Heart right ventricle (tissue), 16 donors: Measurements from ENCODE around the gene PC. TPM values are rescaled to one million over a fixed set of nuclear protein-coding genes. Genes with fewer than 3 reads are reported as not detected.

Source experiments
- ATAC-seq, 8 donors: fragments of 200-7000 bp; cut with Tn5 transposase; one replicate each; pipeline ENCODE4 v1.9.1; 2020; ENCODE audit warnings: mild to moderate bottlenecking in 8 of 8, moderate library complexity in 8 of 8, moderate number of reproducible peaks in 1 of 8
- DNase-seq, 2 donors: peaks; one replicate each; pipeline ENCODE4 v3.0.0-alpha.2; 2020
- H3K27ac ChIP-seq, 10 donors: fragments of 200-600 bp; sonication (generic) in 2 of 10; one replicate each; pipeline versions ENCODE4 v1.5.0 to v1.8.0; 2020 to 2022; ENCODE audit warnings: mild to moderate bottlenecking in 3 of 10
- H3K27me3 ChIP-seq, 7 donors: fragments of 200-600 bp; one replicate each; pipeline ENCODE4 v1.8.0; 2021 to 2022; ENCODE audit warnings: mild to moderate bottlenecking in 2 of 7
- H3K36me3 ChIP-seq, 9 donors: fragments of 200-600 bp; sonication (generic) in 1 of 9; one replicate each; pipeline versions ENCODE4 v1.5.0 to v1.8.0; 2020 to 2022; ENCODE audit warnings: mild to moderate bottlenecking in 2 of 9
- H3K4me1 ChIP-seq, 9 donors: fragments of 200-600 bp; sonication (generic) in 1 of 9; one replicate each; pipeline versions ENCODE4 v1.5.0 to v1.8.0; 2020 to 2022; ENCODE audit warnings: mild to moderate bottlenecking in 4 of 9
- H3K4me3 ChIP-seq, 10 donors: fragments of 200-600 bp; sonication (generic) in 2 of 10; one replicate each; pipeline versions ENCODE4 v1.5.0 to v1.8.0; 2020 to 2022; ENCODE audit warnings: mild to moderate bottlenecking in 7 of 10, moderate library complexity in 2 of 10
- H3K9me3 ChIP-seq, 11 donors: fragments of 200-600 bp in 10 of 11; sonication (generic) in 2 of 11; one replicate each; pipeline versions ENCODE4 v1.5.0 to v1.8.0; 2013 to 2022; ENCODE audit warnings: mild to moderate bottlenecking in 2 of 11, control low read depth in 1 of 11, moderate library complexity in 1 of 11
- CTCF ChIP-seq, 9 donors: fragments of 200-600 bp; sonication (generic) in 2 of 9; IDR thresholded peaks; one replicate each; pipeline versions ENCODE4 v1.5.0 to v1.8.0; 2021 to 2022; ENCODE audit warnings: antibody characterized with exemption in 9 of 9, mild to moderate bottlenecking in 5 of 9, moderate library complexity in 1 of 9
- WGBS, 2 donors: extraction: QIAGEN DNeasy Blood & Tissue Kit; methylation state at CpG; one replicate each; pipeline ENCODE4 v1.1.7; 2013; ENCODE audit warnings: inconsistent platforms in 1 of 2; 5-methylcytosine and 5-hydroxymethylcytosine counted together
- intact Hi-C, 10 donors: fragments of 100-400 bp; cut with DNase I; formaldehyde crosslinking; loops; one replicate each; pipeline versions ENCODE4 v1.11.1 to v1.14.2; 2022
- polyA plus RNA-seq, 2 donors: library from polyadenylated mRNA; stranded (reverse); fragments of 200-250 nt; gene quantifications; one replicate each; pipeline ENCODE4 v1.2.3, GENCODE V29; 2013
- total RNA-seq, 10 donors: library from RNA; stranded (reverse); fragmentation: NEBNext Ultra II Directional in 3 of 10; extraction: Animal tissue kit (Norgen Biotek cat#: 25700) in 3 of 10; gene quantifications; one replicate each; pipeline versions ENCODE4 v1.2.1 to v1.2.4, GENCODE V29; 2021 to 2023
- donor health status: Arrhythmogenic right ventricular cardiomyopathy.
- donor health status: ischemic (EF 13 %, LVEDD 7.1; RV severe dilation, severe dysfunction).
- donor health status: healthy with polysubstance abuse.
- donor health status: DM: no; HTN: yes; CAD: no.
- donor health status: DM: no; HTN: no; CAD: no.
- donor health status: ischemic (EF 25% LVEDD 6.9; RV normal size, moderate dysfunction).
- donor health status: ischemic (EF 25% LVEDD 5.7; RV mildly dilated, moderate dysfunction).
- donor health status: healthy.
- donor health status: DM: yes; HTN: yes; CAD: no.
- donor health status: Ischemic cardiomyopathy.
- donor health status: ischemic (EF 35%, LVEDD 5.7; RV mildly dilated, moderate dysfunction).
- donor health status: nonischemic (EF 11% LVEDD 7.7; RV severe dilation, severe dysfunction).
- donor health status: DM: yes; HTN: yes; CAD: no.
- donor health status: PGD.
- donor health status: ischemic (EF 29% LVEDD 5.4; RV normal size, mild dysfunction).
- donor health status: nonischemic (EF 23%, LVEDD 6.1; RV moderate dilation, normal function).

The PC gene
- total and polyA plus RNA-seq, 12 donors, result 6.8 to 26.0 (median 11.2) TPM

GRCh38 chr11:66845876-66846212 lies 112.3 kb downstream of the PC start:
- peaks cover 0 to 46% (median 6%) of the 10 kb centered on the region in 9 donors for H3K36me3 ChIP-seq
- no peak for TF ChIP-seq CTCF (IDR thresholded peaks at IDR 0.05)
- 85 to 91% methylated on average over 9 of the region's 9 CpGs for WGBS, 2 donors
- no peaks in the 10 kb centered on the region for H3K27me3 ChIP-seq
- ATAC-seq, result no peak
- H3K4me1 ChIP-seq, result peaks cover 9 to 34% (median 24%) of the 10 kb centered on the region in 9 donors
- no peak for DNase-seq
- H3K27ac ChIP-seq, result no peak overlapping the region
- H3K4me3 ChIP-seq, result no peak overlapping the region
- intact Hi-C loops, result loop anchor here in 1 of 10 donors (10.0 kb wide), 1 partner anchor 271 kb away; no protein-coding TSS in a partner anchor
- no peaks in the 10 kb centered on the region for H3K9me3 ChIP-seq

GRCh38 chr11:66845143-66845875 lies 112.9 kb downstream of the PC start:
- no peak overlapping the region for H3K27ac ChIP-seq
- TF ChIP-seq CTCF (IDR thresholded peaks at IDR 0.05), result no peak
- WGBS, 2 donors, result 88 to 92% methylated on average over 15 of the region's 15 CpGs
- no peak for ATAC-seq
- H3K4me1 ChIP-seq, result peaks cover 9 to 39% (median 24%) of the 10 kb centered on the region in 9 donors
- no peaks in the 10 kb centered on the region for H3K9me3 ChIP-seq
- H3K36me3 ChIP-seq, result peaks cover 0 to 46% (median 6%) of the 10 kb centered on the region in 9 donors
- no peak overlapping the region for H3K4me3 ChIP-seq
- no peaks in the 10 kb centered on the region for H3K27me3 ChIP-seq
- DNase-seq, result no peak
- intact Hi-C loops, result loop anchor here in 1 of 10 donors (10.0 kb wide), 1 partner anchor 271 kb away; no protein-coding TSS in a partner anchor

- ATAC-seq (no peak), DNase-seq (no peak)
- H3K27ac ChIP-seq, result peak overlapping the region in 1 of 10 donors; percentile 97
- H3K4me3 ChIP-seq, result peak overlapping the region in 6 of 10 donors; percentile 85 to 93 (median 88)
- WGBS, 2 donors, result 88 to 91% methylated on average over 12 of the region's 12 CpGs
- intact Hi-C loops, result loop anchor here in 1 of 10 donors (10.0 kb wide), 1 partner anchor 270 kb away; no protein-coding TSS in a partner anchor
- peaks cover 9 to 41% (median 24%) of the 10 kb centered on the region in 9 donors for H3K4me1 ChIP-seq
- H3K9me3 ChIP-seq, result no peaks in the 10 kb centered on the region
- peaks cover 0 to 51% (median 6%) of the 10 kb centered on the region in 9 donors for H3K36me3 ChIP-seq
- no peaks in the 10 kb centered on the region for H3K27me3 ChIP-seq
- TF ChIP-seq CTCF (IDR thresholded peaks at IDR 0.05), result no peak
Observed at GRCh38 chr11:66844496-66845142, 113.6 kb downstream of the PC start.

DNA sequence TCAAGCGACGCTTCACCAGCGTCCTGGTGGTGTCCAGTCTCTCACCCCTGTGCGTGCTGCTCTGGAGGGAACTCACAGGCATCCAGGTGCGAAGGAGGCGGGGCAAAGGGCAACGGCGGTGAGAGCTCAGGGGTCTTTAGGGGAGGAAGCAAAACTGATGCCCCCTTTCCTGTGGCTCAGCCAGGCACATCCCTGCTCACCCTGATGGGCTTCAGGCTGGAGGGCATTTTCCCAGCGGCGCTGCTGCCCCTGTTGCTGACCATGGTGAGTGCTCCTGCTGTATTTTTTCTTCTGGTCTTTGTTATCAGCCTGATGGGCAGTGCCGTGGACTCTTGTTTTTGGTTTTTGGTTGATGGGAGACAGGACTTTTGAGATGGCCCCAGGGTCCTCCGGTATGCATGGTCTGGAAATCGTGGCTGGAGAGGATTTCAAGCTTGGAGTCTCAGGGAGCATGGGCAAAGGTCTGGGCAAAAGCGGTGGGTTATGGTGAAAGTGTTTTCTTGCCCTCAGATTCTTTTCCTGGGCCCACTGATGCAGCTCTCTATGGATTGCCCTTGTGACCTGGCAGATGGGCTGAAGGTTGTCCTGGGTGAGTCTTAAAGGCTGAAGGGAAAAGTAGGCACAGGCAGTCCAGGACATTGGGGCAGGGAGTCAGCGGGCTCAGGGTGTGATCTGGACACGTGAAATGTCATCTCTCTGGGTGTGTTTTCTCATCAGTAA lies 114.2 kb downstream of the PC start:
- no peak for DNase-seq
- 15 to 16% methylated on average over 16 of the region's 16 CpGs for WGBS, 2 donors
- intact Hi-C loops, result loop anchor here in 1 of 10 donors (10.0 kb wide), 1 partner anchor 269 kb away; no protein-coding TSS in a partner anchor
- peak overlapping the region; percentile 85 to 100 (median 91) for H3K4me3 ChIP-seq
- peaks cover 9 to 41% (median 24%) of the 10 kb centered on the region in 9 donors for H3K4me1 ChIP-seq
- peak overlapping the region; percentile 88 to 100 (median 97) for H3K27ac ChIP-seq
- ATAC-seq, result no peak
- no peaks in the 10 kb centered on the region for H3K27me3 ChIP-seq
- no peak for TF ChIP-seq CTCF (IDR thresholded peaks at IDR 0.05)
- peaks cover 0 to 55% (median 6%) of the 10 kb centered on the region in 9 donors for H3K36me3 ChIP-seq
- no peaks in the 10 kb centered on the region for H3K9me3 ChIP-seq
